Measurements from ENCODE around the gene SLC2A8.

The SLC2A8 gene

GRCh38 chr9:127362829-127363228, 34.1 kb upstream of the SLC2A8 start:
- Histone ChIP-seq H3K9me3 (no peaks in the 10 kb centered on the region), H3K36me3 (peaks cover 33% of the 10 kb centered on the region), H3K4me3 (ENCODE audit: low read depth, low read length) (no peak overlapping the region), H3K4me1 (no peaks in the 10 kb centered on the region), H3K27me3 (no peaks in the 10 kb centered on the region)
- no peak for DNase-seq
- TF ChIP-seq CTCF (IDR thresholded peaks at IDR 0.05; ENCODE audit: low read depth, low read length) = no peak

- no peaks in the 10 kb centered on the region for H3K27me3 ChIP-seq
- no peaks in the 10 kb centered on the region for H3K9me3 ChIP-seq
- DNase-seq = no peak
- H3K36me3 ChIP-seq = peaks cover 35% of the 10 kb centered on the region
- TF ChIP-seq CTCF (IDR thresholded peaks at IDR 0.05; ENCODE audit: low read depth, low read length) = no peak
- no peak overlapping the region for H3K4me3 ChIP-seq (ENCODE audit: low read depth, low read length)
- H3K4me1 ChIP-seq = no peaks in the 10 kb centered on the region
These were observed 31.5 kb upstream of the SLC2A8 start for GRCh38 chr9:127365461-127365860.

GRCh38 chr9:127366594-127366993, 30.4 kb upstream of the SLC2A8 start:
- no peak for TF ChIP-seq CTCF (IDR thresholded peaks at IDR 0.05; ENCODE audit: low read depth, low read length)
- H3K36me3 ChIP-seq = peaks cover 30% of the 10 kb centered on the region

GRCh38 chr9:127368852-127369402, 28.0 kb upstream of the SLC2A8 start:
- no peak for DNase-seq
- no peaks in the 10 kb centered on the region for H3K4me1 ChIP-seq
- no peak for TF ChIP-seq CTCF (IDR thresholded peaks at IDR 0.05; ENCODE audit: low read depth, low read length)
- no peaks in the 10 kb centered on the region for H3K27me3 ChIP-seq
- no peaks in the 10 kb centered on the region for H3K9me3 ChIP-seq
- H3K36me3 ChIP-seq = peaks cover 13% of the 10 kb centered on the region
- H3K4me3 ChIP-seq (ENCODE audit: low read depth, low read length) = no peak overlapping the region

More at GRCh38 chr9:127366594-127366993, 30.4 kb upstream of the SLC2A8 start:
- H3K4me1 ChIP-seq = no peaks in the 10 kb centered on the region
- H3K4me3 ChIP-seq (ENCODE audit: low read depth, low read length) = no peak overlapping the region
- H3K9me3 ChIP-seq = no peaks in the 10 kb centered on the region
- H3K27me3 ChIP-seq = no peaks in the 10 kb centered on the region
- no peak for DNase-seq

- H3K27me3 ChIP-seq = no peaks in the 10 kb centered on the region
- no peak for DNase-seq
- no peaks in the 10 kb centered on the region for H3K4me1 ChIP-seq
These were observed 27.5 kb upstream of the SLC2A8 start for GRCh38 chr9:127369428-127369827.

More at GRCh38 chr9:127369428-127369827, 27.5 kb upstream of the SLC2A8 start:
- Histone ChIP-seq H3K36me3 (peaks cover 8% of the 10 kb centered on the region), H3K4me3 (ENCODE audit: low read depth, low read length) (no peak overlapping the region), H3K9me3 (no peaks in the 10 kb centered on the region)
- no peak for TF ChIP-seq CTCF (IDR thresholded peaks at IDR 0.05; ENCODE audit: low read depth, low read length)
